Natural killer cell (primary cell): ENCODE measurements around the gene SLC26A8. TPM values are rescaled to one million over a fixed set of nuclear protein-coding genes. Genes with fewer than 3 reads are reported as not detected.

Source experiments
- ATAC-seq, 3 donors: fragments of 150-1000 bp in 2 of 3; fragments of 200-7000 bp in 1 of 3; cut with Tn5 transposase; 1 replicate in 1 of 3; 2 replicates in 2 of 3; pipeline ENCODE4 v1.10.0; 2021; ENCODE audit warnings: mild to moderate bottlenecking in 2 of 3, moderate library complexity in 2 of 3
- DNase-seq, 2 donors: peaks; one replicate each; pipeline versions ENCODE4 v3.0.0 to v3.0.0-alpha.2; 2013 to 2021; ENCODE audit warnings: mixed read lengths in 1 of 2
- H3K27ac ChIP-seq: one replicate; pipeline ENCODE4 v1.5.1; 2013; ENCODE audit warnings: mild to moderate bottlenecking, low read length
- H3K27me3 ChIP-seq: one replicate; pipeline ENCODE4 v1.6.1; 2013; ENCODE audit warnings: low read length; ENCODE audit not compliant: control insufficient read depth, insufficient read depth
- H3K36me3 ChIP-seq: one replicate; pipeline ENCODE4 v1.6.1; 2013; ENCODE audit warnings: low read length; ENCODE audit not compliant: control insufficient read depth, insufficient read depth
- H3K4me1 ChIP-seq: one replicate; pipeline ENCODE4 v1.6.1; 2013; ENCODE audit warnings: low read length; ENCODE audit not compliant: control insufficient read depth, insufficient read depth
- H3K4me3 ChIP-seq: one replicate; pipeline ENCODE4 v1.5.1; 2013; ENCODE audit warnings: low read length
- H3K9me3 ChIP-seq: one replicate; pipeline ENCODE4 v1.6.1; 2013; ENCODE audit warnings: low read length; ENCODE audit not compliant: control insufficient read depth, insufficient read depth
- H3K27ac Mint-ChIP-seq, 2 donors: one replicate each; pipeline ENCODE4 v1.8.0; 2022; ENCODE audit warnings: mild to moderate bottlenecking in 2 of 2, mixed read lengths in 2 of 2, moderate library complexity in 1 of 2
- H3K27me3 Mint-ChIP-seq, 2 donors: one replicate each; pipeline ENCODE4 v1.8.0; 2022; ENCODE audit warnings: low read depth in 2 of 2, mixed read lengths in 2 of 2
- H3K36me3 Mint-ChIP-seq: one replicate; pipeline ENCODE4 v1.8.0; 2022; ENCODE audit warnings: mixed read lengths
- H3K4me1 Mint-ChIP-seq, 2 donors: one replicate each; pipeline ENCODE4 v1.8.0; 2022; ENCODE audit warnings: mixed read lengths in 2 of 2
- H3K4me3 Mint-ChIP-seq: one replicate; pipeline ENCODE4 v1.8.0; 2022; ENCODE audit warnings: mild to moderate bottlenecking, moderate library complexity, mixed read lengths
- H3K9me3 Mint-ChIP-seq, 2 donors: one replicate each; pipeline ENCODE4 v1.8.0; 2022; ENCODE audit warnings: mixed read lengths in 2 of 2
- WGBS: methylation state at CpG from one replicate; pipeline ENCODE4 v1.1.7; 2013; ENCODE audit warnings: missing lambda C conversion rate; ENCODE audit not compliant: insufficient coverage; 5-methylcytosine and 5-hydroxymethylcytosine counted together
- intact Hi-C: fragments of 100-400 bp; cut with micrococcal nuclease; formaldehyde crosslinking; loops from one replicate; pipeline ENCODE4 v1.14.2; 2022
- total RNA-seq, 4 donors: library from RNA; stranded (reverse); fragments of 120-200 nt in 1 of 4; gene quantifications; one replicate each; pipeline versions ENCODE4 v1.2.3 to v1.2.4, GENCODE V29; 2013 to 2022
- TF ChIP-seq, protein P1 (sequence below): fragments of 200-600 bp; IDR thresholded peaks from one replicate; pipeline ENCODE4 v1.8.0; 2022; ENCODE audit warnings: antibody characterized with exemption

SLC26A8 gene
- total RNA-seq, 3 donors from 2014 or later (not counting 1 experiment from before 2014, with no cell fraction given) = 0.93 TPM; not detected in 2

DNA sequence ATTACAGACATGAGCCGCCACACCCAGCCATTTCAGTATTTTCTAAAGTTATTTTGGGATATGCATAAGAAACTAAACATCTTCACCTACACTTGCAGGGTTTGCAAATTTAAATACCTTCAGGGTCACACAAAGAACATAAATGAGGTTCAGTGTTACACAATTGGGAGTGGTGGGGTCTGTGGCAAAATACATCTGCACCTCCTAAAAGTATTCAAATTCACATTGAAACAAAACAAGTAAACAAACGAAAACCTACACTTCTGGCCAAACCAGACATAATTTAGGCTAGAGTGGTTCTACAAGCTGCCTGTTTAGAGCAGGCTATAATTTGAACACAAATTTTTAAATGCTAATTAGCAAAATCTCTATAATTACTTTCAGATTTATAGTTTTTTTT lies 37.8 kb upstream of the SLC26A8 start:
- DNase-seq = no peak
- Mint-ChIP-seq H3K9me3 (no peaks in the 10 kb centered on the region), H3K36me3 (peaks cover 8% of the 10 kb centered on the region), H3K27me3 (no peaks in the 10 kb centered on the region), H3K4me3 (no peak overlapping the region), H3K4me1 (peaks cover 64 to 65% of the 10 kb centered on the region in 2 donors), H3K27ac (no peak overlapping the region)
- Histone ChIP-seq H3K4me1 (no peaks in the 10 kb centered on the region), H3K4me3 (no peak overlapping the region), H3K27ac (no peak overlapping the region), H3K9me3 (no peaks in the 10 kb centered on the region), H3K36me3 (peaks cover 42% of the 10 kb centered on the region), H3K27me3 (no peaks in the 10 kb centered on the region)
- TF ChIP-seq, protein P1, sequence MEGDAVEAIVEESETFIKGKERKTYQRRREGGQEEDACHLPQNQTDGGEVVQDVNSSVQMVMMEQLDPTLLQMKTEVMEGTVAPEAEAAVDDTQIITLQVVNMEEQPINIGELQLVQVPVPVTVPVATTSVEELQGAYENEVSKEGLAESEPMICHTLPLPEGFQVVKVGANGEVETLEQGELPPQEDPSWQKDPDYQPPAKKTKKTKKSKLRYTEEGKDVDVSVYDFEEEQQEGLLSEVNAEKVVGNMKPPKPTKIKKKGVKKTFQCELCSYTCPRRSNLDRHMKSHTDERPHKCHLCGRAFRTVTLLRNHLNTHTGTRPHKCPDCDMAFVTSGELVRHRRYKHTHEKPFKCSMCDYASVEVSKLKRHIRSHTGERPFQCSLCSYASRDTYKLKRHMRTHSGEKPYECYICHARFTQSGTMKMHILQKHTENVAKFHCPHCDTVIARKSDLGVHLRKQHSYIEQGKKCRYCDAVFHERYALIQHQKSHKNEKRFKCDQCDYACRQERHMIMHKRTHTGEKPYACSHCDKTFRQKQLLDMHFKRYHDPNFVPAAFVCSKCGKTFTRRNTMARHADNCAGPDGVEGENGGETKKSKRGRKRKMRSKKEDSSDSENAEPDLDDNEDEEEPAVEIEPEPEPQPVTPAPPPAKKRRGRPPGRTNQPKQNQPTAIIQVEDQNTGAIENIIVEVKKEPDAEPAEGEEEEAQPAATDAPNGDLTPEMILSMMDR = no peak
- whole genome bisulfite sequencing = no CpG with 5 or more reads among the region's 2 CpGs
- ATAC-seq = no peak
- intact Hi-C loops = no loop called here

DNA sequence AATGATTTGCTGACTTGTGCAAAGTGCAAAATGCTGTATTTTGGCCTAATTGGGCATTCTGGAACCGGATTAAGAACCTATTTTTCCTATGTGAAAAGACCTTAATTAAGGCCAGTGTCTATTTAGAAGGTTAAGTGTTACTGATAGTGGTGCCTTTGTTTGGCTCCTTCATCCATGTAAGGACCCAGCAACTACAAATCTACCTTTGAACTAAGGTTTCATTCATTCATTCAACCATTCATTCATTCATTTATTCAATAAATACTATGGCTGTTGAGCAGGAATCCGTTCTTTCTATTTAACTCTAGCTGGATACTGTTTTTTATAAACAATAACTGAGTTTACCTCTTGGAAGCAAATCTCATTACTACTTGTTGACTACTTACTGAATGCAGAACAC lies 36.8 kb upstream of the SLC26A8 start:
- peaks cover 8% of the 10 kb centered on the region for H3K36me3 Mint-ChIP-seq
- intact Hi-C loops = no loop called here
- Histone ChIP-seq H3K4me3 (no peak overlapping the region), H3K9me3 (no peaks in the 10 kb centered on the region), H3K27ac (no peak overlapping the region), H3K4me1 (no peaks in the 10 kb centered on the region), H3K27me3 (no peaks in the 10 kb centered on the region), H3K36me3 (peaks cover 46% of the 10 kb centered on the region)
- 100% methylated on average over 1 of the region's 2 CpGs for WGBS
- TF ChIP-seq, protein P1 = no peak
- no peaks in the 10 kb centered on the region for H3K9me3 Mint-ChIP-seq
- H3K27ac Mint-ChIP-seq = peak overlapping the region; percentile 24 to 44
- ATAC-seq (no peak), DNase-seq (no peak)
- no peak overlapping the region for H3K4me3 Mint-ChIP-seq
- H3K27me3 Mint-ChIP-seq = no peaks in the 10 kb centered on the region
- H3K4me1 Mint-ChIP-seq = peaks cover 63 to 65% of the 10 kb centered on the region in 2 donors

DNA sequence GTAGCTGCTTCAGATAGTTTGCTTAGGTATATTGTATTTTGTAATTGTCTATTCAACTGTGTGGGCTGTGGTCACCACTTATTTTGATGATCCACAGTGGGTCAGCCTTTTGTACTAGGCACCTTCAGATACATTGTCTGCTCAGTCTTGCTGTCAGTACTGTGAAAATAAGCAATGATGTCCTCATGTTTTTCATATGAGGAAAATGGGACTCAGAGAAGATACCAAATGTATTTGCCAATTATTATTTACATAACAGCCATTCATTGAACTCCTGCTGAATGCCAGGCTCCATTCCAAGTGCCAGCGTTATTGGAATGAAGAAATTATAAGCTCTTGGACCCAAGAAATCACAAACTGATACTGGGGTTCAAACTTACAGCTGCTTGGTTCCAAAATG lies 31.7 kb upstream of the SLC26A8 start:
- ATAC-seq = no peak
- peaks cover 4% of the 10 kb centered on the region for H3K4me1 ChIP-seq
- WGBS = 88% methylated on average over 1 of the region's 1 CpG
- H3K4me3 ChIP-seq = no peak overlapping the region
- H3K27me3 ChIP-seq = no peaks in the 10 kb centered on the region
- no peak for DNase-seq
- H3K27ac ChIP-seq = no peak overlapping the region
- H3K27me3 Mint-ChIP-seq = no peaks in the 10 kb centered on the region
- peaks cover 45% of the 10 kb centered on the region for H3K36me3 ChIP-seq
- H3K27ac Mint-ChIP-seq = peak overlapping the region; percentile 76 to 77
- peaks cover 8% of the 10 kb centered on the region for H3K36me3 Mint-ChIP-seq
- TF ChIP-seq, protein P1 = no peak
- H3K9me3 Mint-ChIP-seq = no peaks in the 10 kb centered on the region
- intact Hi-C loops = no loop called here
- H3K4me1 Mint-ChIP-seq = peaks cover 49 to 50% of the 10 kb centered on the region in 2 donors
- no peaks in the 10 kb centered on the region for H3K9me3 ChIP-seq
- H3K4me3 Mint-ChIP-seq = no peak overlapping the region

DNA sequence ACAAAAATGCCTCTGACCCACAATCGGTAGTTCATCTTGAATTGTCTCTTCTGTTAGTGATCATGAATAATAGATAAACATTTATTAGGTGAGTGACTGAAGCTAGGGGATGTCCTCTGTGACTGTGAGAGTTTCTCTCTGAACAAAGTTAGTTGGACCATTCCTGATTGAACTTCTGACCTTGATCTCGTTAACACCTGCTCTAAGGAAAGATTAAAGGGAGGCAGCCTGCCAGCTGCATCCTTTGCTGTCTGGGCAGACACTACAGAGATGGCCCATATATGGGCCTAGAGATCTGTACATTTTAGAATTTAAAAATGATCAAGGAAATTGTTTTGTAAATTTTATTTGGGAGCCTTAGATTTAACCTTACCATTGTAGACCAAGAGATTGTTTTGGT lies 30.5 kb upstream of the SLC26A8 start:
- WGBS = 66% methylated on average over 2 of the region's 2 CpGs
- Histone ChIP-seq H3K27ac (no peak overlapping the region), H3K9me3 (no peaks in the 10 kb centered on the region), H3K36me3 (peaks cover 34% of the 10 kb centered on the region), H3K4me1 (peaks cover 9% of the 10 kb centered on the region), H3K4me3 (no peak overlapping the region), H3K27me3 (no peaks in the 10 kb centered on the region)
- H3K4me3 Mint-ChIP-seq = no peak overlapping the region
- DNase-seq (no peak), ATAC-seq (no peak)
- peaks cover 8% of the 10 kb centered on the region for H3K36me3 Mint-ChIP-seq
- H3K27ac Mint-ChIP-seq = peak overlapping the region; percentile 27 to 76
- TF ChIP-seq, protein P1 = no peak
- intact Hi-C loops = no loop called here
- H3K9me3 Mint-ChIP-seq = no peaks in the 10 kb centered on the region
- no peaks in the 10 kb centered on the region for H3K27me3 Mint-ChIP-seq
- peaks cover 38 to 39% of the 10 kb centered on the region in 2 donors for H3K4me1 Mint-ChIP-seq
